ENCODE data around the gene NUP107. TPM values are rescaled to one million over a fixed set of nuclear protein-coding genes. Genes with fewer than 3 reads are reported as not detected.

NUP107 gene
- total RNA-seq, 2 donors from 2014 or later, result 31.3 to 56.6 TPM

DNA sequence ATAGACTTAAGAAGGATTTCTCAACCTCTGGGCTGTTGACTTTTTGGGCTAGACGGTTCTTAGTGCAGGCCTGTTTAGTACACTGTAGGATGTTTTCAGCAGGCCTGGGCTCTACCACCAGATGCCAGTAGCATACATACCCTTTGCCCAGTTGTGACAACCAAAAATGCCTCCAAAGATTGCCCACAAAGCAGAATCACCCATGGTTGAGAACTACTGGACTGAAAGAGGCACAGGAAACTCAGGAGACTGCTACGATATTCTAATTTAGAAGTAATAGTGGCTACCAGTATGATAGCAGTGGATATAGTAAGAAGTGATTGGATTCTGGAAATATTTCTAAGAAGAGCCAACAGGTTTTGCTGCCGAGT, 74.6 kb downstream of the NUP107 start:
- TF ChIP-seq, protein P1, sequence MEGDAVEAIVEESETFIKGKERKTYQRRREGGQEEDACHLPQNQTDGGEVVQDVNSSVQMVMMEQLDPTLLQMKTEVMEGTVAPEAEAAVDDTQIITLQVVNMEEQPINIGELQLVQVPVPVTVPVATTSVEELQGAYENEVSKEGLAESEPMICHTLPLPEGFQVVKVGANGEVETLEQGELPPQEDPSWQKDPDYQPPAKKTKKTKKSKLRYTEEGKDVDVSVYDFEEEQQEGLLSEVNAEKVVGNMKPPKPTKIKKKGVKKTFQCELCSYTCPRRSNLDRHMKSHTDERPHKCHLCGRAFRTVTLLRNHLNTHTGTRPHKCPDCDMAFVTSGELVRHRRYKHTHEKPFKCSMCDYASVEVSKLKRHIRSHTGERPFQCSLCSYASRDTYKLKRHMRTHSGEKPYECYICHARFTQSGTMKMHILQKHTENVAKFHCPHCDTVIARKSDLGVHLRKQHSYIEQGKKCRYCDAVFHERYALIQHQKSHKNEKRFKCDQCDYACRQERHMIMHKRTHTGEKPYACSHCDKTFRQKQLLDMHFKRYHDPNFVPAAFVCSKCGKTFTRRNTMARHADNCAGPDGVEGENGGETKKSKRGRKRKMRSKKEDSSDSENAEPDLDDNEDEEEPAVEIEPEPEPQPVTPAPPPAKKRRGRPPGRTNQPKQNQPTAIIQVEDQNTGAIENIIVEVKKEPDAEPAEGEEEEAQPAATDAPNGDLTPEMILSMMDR (IDR thresholded peaks at IDR 0.05), result no peak
- Histone ChIP-seq H3K4me1 (no peaks in the 10 kb centered on the region), H3K36me3 (no peaks in the 10 kb centered on the region), H3K27me3 (no peaks in the 10 kb centered on the region), H3K9me3 (no peaks in the 10 kb centered on the region), H3K9ac (ENCODE audit: low read depth in 2 of 2, low read length in 2 of 2) (no peak overlapping the region), H3K4me3 (no peak overlapping the region), H3K27ac (no peak overlapping the region)
- intact Hi-C loops (cut with DNase I), result no loop called here
- no peak for DNase-seq

DNA sequence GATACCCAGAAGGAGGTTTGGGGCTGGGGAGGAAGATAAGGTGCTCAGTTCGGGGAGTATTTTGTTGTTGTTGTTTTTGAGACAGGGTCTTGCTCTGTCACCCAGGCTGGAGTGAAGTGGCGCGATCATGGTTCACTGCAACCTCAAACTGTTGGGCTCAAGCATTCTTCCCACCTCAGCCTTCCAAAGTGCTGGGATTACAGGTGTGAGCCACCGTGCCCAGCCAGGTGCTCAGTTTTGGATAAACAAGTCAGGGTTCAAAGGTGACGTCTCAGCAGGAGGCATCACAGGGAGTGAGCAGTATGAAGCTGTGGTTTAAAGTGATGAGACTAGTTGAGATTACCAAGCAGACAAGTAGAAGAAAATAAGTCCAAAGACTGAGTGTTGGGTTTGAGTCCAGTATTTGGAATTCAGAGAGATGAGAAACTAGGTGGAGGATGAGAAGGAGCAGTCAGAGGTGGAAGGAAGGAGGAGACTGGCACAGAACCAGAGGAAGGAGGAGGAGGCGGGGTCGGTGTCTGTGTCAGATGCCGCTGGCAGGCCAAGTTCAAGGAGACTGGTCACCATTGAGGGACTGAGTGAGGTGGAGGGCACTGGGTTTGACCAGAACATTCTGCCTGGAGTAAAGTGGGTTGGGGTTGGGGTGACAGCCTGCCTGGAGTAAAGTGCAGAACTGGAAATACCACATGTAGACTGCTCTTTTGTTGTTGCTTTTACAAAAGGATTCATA, 75.3 kb downstream of the NUP107 start:
- Histone ChIP-seq H3K27ac (no peak overlapping the region), H3K4me1 (no peaks in the 10 kb centered on the region), H3K27me3 (no peaks in the 10 kb centered on the region), H3K36me3 (no peaks in the 10 kb centered on the region), H3K9ac (ENCODE audit: low read depth in 2 of 2, low read length in 2 of 2) (no peak overlapping the region), H3K9me3 (no peaks in the 10 kb centered on the region), H3K4me3 (no peak overlapping the region)
- intact Hi-C loops (cut with DNase I), result no loop called here
- no peak for DNase-seq
- TF ChIP-seq, protein P1 (IDR thresholded peaks at IDR 0.05), result no peak

DNA sequence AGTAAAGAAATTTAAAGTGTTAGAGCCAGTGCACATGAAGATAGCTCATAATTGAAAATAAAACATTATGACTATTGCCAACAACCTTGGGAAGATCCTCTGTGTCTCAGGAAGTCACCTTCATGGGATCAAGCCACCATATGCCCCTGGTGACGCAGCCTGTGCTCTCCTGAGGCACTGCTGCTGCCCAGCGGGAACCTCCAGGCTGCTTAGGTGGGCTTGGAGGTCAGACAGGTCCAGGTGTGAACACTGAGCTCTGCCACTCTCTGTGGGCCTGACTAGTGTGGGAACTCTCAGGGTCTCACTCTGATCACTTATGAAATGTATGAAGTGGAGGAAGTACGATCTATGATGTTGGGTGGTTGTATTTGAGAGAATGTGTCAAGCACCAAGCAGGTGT, 75.9 kb downstream of the NUP107 start:
- Histone ChIP-seq H3K9me3 (no peaks in the 10 kb centered on the region), H3K4me3 (no peak overlapping the region), H3K27ac (no peak overlapping the region), H3K36me3 (no peaks in the 10 kb centered on the region), H3K9ac (ENCODE audit: low read depth in 2 of 2, low read length in 2 of 2) (no peak overlapping the region), H3K27me3 (no peaks in the 10 kb centered on the region), H3K4me1 (no peaks in the 10 kb centered on the region)
- DNase-seq, result no peak
- intact Hi-C loops (cut with DNase I), result no loop called here
- TF ChIP-seq, protein P1 (IDR thresholded peaks at IDR 0.05), result no peak

DNA sequence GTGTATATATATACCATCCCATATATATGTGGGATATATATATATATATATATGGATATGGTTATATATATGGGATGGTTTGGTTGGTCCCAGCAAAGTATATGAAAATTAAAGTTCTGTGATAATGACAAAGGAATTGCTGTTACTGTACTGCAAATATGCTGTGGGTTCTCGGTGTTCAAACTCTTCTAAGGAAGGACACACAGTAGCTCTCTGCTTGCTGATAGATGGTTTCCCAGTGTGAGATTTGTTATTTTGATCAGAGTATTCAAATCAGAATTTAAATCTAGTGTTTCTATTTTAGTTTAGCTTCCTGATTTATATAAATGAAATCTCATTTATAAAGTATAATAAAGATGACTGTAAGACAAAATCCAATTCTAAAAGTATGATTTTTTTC, 78.9 kb downstream of the NUP107 start:
- no peak overlapping the region for H3K9ac ChIP-seq (ENCODE audit: low read depth in 2 of 2, low read length in 2 of 2)
- no peaks in the 10 kb centered on the region for H3K27me3 ChIP-seq
- TF ChIP-seq, protein P1 (IDR thresholded peaks at IDR 0.05), result no peak
- no peaks in the 10 kb centered on the region for H3K36me3 ChIP-seq
- H3K4me1 ChIP-seq, result no peaks in the 10 kb centered on the region
- no peak overlapping the region for H3K4me3 ChIP-seq
- H3K27ac ChIP-seq, result no peak overlapping the region
- H3K9me3 ChIP-seq, result no peaks in the 10 kb centered on the region
- intact Hi-C loops (cut with DNase I), result no loop called here
- DNase-seq, result no peak

DNA sequence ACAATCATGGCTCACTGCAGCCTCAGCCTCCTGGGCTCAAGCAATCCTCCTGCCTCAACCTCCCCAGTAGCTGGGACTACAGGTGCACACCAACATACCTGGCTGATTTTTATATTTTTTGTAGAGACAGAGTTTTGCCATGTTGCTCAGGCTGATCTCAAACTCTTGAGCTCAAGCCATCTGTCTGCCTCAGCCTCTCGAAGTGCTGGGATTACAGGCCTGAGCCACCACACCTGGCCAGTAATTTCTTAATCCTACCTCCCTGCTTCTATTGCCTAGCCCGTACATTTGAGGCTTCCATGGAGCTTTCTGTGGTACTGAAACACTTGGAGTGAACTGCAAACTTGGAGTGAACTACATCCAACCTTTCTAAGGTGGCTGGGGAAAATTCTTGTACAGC, 79.9 kb downstream of the NUP107 start:
- no peaks in the 10 kb centered on the region for H3K27me3 ChIP-seq
- H3K9ac ChIP-seq (ENCODE audit: low read depth in 2 of 2, low read length in 2 of 2), result no peak overlapping the region
- H3K4me1 ChIP-seq, result no peaks in the 10 kb centered on the region
- no peak overlapping the region for H3K4me3 ChIP-seq
- no peaks in the 10 kb centered on the region for H3K9me3 ChIP-seq
- no peaks in the 10 kb centered on the region for H3K36me3 ChIP-seq
- DNase-seq, result no peak
- no peak overlapping the region for H3K27ac ChIP-seq
- intact Hi-C loops (cut with DNase I), result no loop called here
- TF ChIP-seq, protein P1 (IDR thresholded peaks at IDR 0.05), result no peak

Data from colonic mucosa (tissue), 4 donors.